ENCODE data around the gene TMOD1.

TMOD1 gene

DNA sequence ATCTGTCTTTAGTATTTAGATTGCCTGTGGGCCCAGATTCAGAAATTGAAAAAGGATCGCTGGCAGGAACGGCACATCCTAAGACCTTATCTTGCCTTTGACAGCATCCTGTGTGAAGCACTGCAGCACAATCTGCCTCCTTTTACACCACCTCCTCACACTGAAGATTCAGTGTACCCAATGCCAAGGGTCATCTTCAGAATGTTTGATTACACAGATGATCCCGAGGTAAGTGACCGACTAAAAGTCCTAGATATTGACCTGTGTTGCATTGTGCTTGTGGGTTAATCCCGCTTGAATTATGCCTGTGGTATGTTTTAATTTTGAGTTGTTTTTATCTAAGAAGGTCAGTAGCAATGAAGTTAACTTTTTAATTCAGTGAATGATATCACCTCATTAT, 146.5 kb downstream of the TMOD1 start:
- no peak for DNase-seq
